ENCODE measurements around the gene XPNPEP3. TPM values are rescaled to one million over a fixed set of nuclear protein-coding genes. Genes with fewer than 3 reads are reported as not detected.

The XPNPEP3 gene
- polyA plus RNA-seq, 1 of the 3 experiments (the other 2 are of a cell fraction), result 8.6 TPM

GRCh38 chr22:40919446-40919845, 62.5 kb downstream of the XPNPEP3 start:
- no peak for DNase-seq
- Histone ChIP-seq H3K79me2 (ENCODE audit: insufficient read depth) (no peaks in the 10 kb centered on the region), H3K4me1 (ENCODE audit: control insufficient read depth in 1 of 2, insufficient read depth in 2 of 2, low read depth in 1 of 2, low read length in 1 of 2) (no peaks in the 10 kb centered on the region), H3K9ac (no peak overlapping the region), H3K9me2 (no peaks in the 10 kb centered on the region), H3K36me3 (replicated peaks in 1 of 2; ENCODE audit: control insufficient read depth in 1 of 2, insufficient read depth in 2 of 2, low read length in 1 of 2) (peaks cover 0 to 7% of the 10 kb centered on the region in 2 experiments), H3K9me3 (no peaks in the 10 kb centered on the region), H3K27me3 (ENCODE audit: insufficient read depth) (no peaks in the 10 kb centered on the region), H4K20me1 (ENCODE audit: insufficient read depth) (no peaks in the 10 kb centered on the region), H3F3A (replicated peaks; ENCODE audit: insufficient read depth) (no peaks in the 10 kb centered on the region), H2AFZ (ENCODE audit: low read depth) (no peak overlapping the region), H3K4me2 (no peak overlapping the region), H3K4me3 (ENCODE audit: low read depth in 2 of 2, low read length in 1 of 2) (no peak overlapping the region), H3K27ac (ENCODE audit: low read depth in 2 of 2, low read length in 1 of 2) (no peak overlapping the region)
- ChIA-PET POLR2A (no interaction called here), CTCF (no interaction called here)
- 80% methylated on average over 4 of the region's 5 CpGs for WGBS (ENCODE audit: low lambda C conversion rate)
- TF ChIP-seq JUND (IDR thresholded peaks at IDR 0.05) (no peak), MEF2A (IDR thresholded peaks at IDR 0.05; ENCODE audit: borderline replicate concordance, low read depth) (no peak), YY1 (IDR thresholded peaks at IDR 0.05; ENCODE audit: low read depth) (no peak), ELF1 (IDR thresholded peaks at IDR 0.05) (no peak), RCOR1 (IDR thresholded peaks at IDR 0.05; ENCODE audit: low read length) (no peak), GABPA (IDR thresholded peaks at IDR 0.05; ENCODE audit: low read depth) (no peak), TAF1 (IDR thresholded peaks at IDR 0.05; ENCODE audit: borderline replicate concordance, low read depth, low read length) (no peak), CTCF (IDR thresholded peaks at IDR 0.05) (no peak), NRF1 (IDR thresholded peaks at IDR 0.05; ENCODE audit: low read depth, low read length) (no peak), SMC3 (IDR thresholded peaks at IDR 0.05; ENCODE audit: low read depth, low read length) (no peak), USF2 (IDR thresholded peaks at IDR 0.05; ENCODE audit: borderline replicate concordance, low read depth, low read length) (no peak), FOXJ3 (CRISPR knock-in tag; IDR thresholded peaks at IDR 0.05) (no peak), EZH2phosphoT487 (IDR thresholded peaks at IDR 0.05; ENCODE audit: borderline replicate concordance, low read depth) (no peak), USF1 (IDR thresholded peaks at IDR 0.05; ENCODE audit: borderline replicate concordance, low read depth) (no peak), GATA2 (CRISPR knock-in tag; IDR thresholded peaks at IDR 0.05) (no peak), CHD2 (IDR thresholded peaks at IDR 0.05; ENCODE audit: low read length, partially characterized antibody) (no peak), TCF12 (IDR thresholded peaks at IDR 0.05) (no peak), IRF3 (IDR thresholded peaks at IDR 0.05; ENCODE audit: low read depth, low read length) (no peak)

Measured in SK-N-SH (cell line).